ENCODE measurements around the gene UBXN1. TPM values are rescaled to one million over a fixed set of nuclear protein-coding genes. Genes with fewer than 3 reads are reported as not detected.

The UBXN1 gene
- polyA plus RNA-seq, 4 donors = 142 to 224 (median 161) TPM

GRCh38 chr11:62715150-62716130, 36.6 kb upstream of the UBXN1 start:
- no peaks in the 10 kb centered on the region for H3K9me3 ChIP-seq (ENCODE audit: control insufficient read depth in 2 of 2, insufficient read depth in 1 of 2, low read depth in 1 of 2, low read length in 1 of 2)
- H3K4me3 ChIP-seq (ENCODE audit: low read depth in 1 of 3, low read length in 3 of 3) = no peak overlapping the region
- peaks cover 28 to 69% (median 36%) of the 10 kb centered on the region in 3 donors for H3K36me3 ChIP-seq (ENCODE audit: control insufficient read depth in 3 of 3, insufficient read depth in 2 of 3, low read depth in 1 of 3, low read length in 3 of 3)
- H3K27ac ChIP-seq (ENCODE audit: low read depth in 1 of 3, low read length in 2 of 3) = no peak overlapping the region
- DNase-seq (no peak), FAIRE-seq (no peak)
- H3K4me1 ChIP-seq (ENCODE audit: control insufficient read depth in 3 of 3, insufficient read depth in 2 of 3, low read depth in 1 of 3, low read length in 2 of 3) = peaks cover 4 to 42% (median 10%) of the 10 kb centered on the region in 3 donors
- WGBS, 3 donors = 88 to 90% (median 90%) methylated on average over 24 of the region's 24 CpGs
- no peaks in the 10 kb centered on the region for H3K27me3 ChIP-seq (ENCODE audit: control insufficient read depth in 3 of 3, insufficient read depth in 3 of 3, low read length in 3 of 3)

- WGBS, 3 donors = 19 to 61% (median 28%) methylated on average over 2 of the region's 2 CpGs
Measured at GRCh38 chr11:62713343-62713742, 34.5 kb upstream of the UBXN1 start.

GRCh38 chr11:62712861-62713260, 34.0 kb upstream of the UBXN1 start:
- Histone ChIP-seq H3K27me3 (ENCODE audit: control insufficient read depth in 3 of 3, insufficient read depth in 3 of 3, low read length in 3 of 3) (no peaks in the 10 kb centered on the region), H3K4me3 (ENCODE audit: low read depth in 1 of 3, low read length in 3 of 3) (no peak overlapping the region), H3K4me1 (ENCODE audit: control insufficient read depth in 3 of 3, insufficient read depth in 2 of 3, low read depth in 1 of 3, low read length in 2 of 3) (peaks cover 10 to 62% (median 16%) of the 10 kb centered on the region in 3 donors), H3K36me3 (ENCODE audit: control insufficient read depth in 3 of 3, insufficient read depth in 2 of 3, low read depth in 1 of 3, low read length in 3 of 3) (peaks cover 23 to 55% (median 28%) of the 10 kb centered on the region in 3 donors), H3K9me3 (ENCODE audit: control insufficient read depth in 2 of 2, insufficient read depth in 1 of 2, low read depth in 1 of 2, low read length in 1 of 2) (no peaks in the 10 kb centered on the region), H3K27ac (ENCODE audit: low read depth in 1 of 3, low read length in 2 of 3) (peak overlapping the region; percentile 54 to 91 (median 81))
- FAIRE-seq (no peak), DNase-seq (peak in 1 of 2 donors; percentile 41)
- 17 to 33% (median 26%) methylated on average over 3 of the region's 3 CpGs for WGBS, 3 donors

More at GRCh38 chr11:62713343-62713742, 34.5 kb upstream of the UBXN1 start:
- Histone ChIP-seq H3K27me3 (ENCODE audit: control insufficient read depth in 3 of 3, insufficient read depth in 3 of 3, low read length in 3 of 3) (no peaks in the 10 kb centered on the region), H3K27ac (ENCODE audit: low read depth in 1 of 3, low read length in 2 of 3) (peak overlapping the region; percentile 65 to 91 (median 81)), H3K9me3 (ENCODE audit: control insufficient read depth in 2 of 2, insufficient read depth in 1 of 2, low read depth in 1 of 2, low read length in 1 of 2) (no peaks in the 10 kb centered on the region), H3K36me3 (ENCODE audit: control insufficient read depth in 3 of 3, insufficient read depth in 2 of 3, low read depth in 1 of 3, low read length in 3 of 3) (peaks cover 23 to 57% (median 29%) of the 10 kb centered on the region in 3 donors), H3K4me1 (ENCODE audit: control insufficient read depth in 3 of 3, insufficient read depth in 2 of 3, low read depth in 1 of 3, low read length in 2 of 3) (peaks cover 9 to 57% (median 16%) of the 10 kb centered on the region in 3 donors), H3K4me3 (ENCODE audit: low read depth in 1 of 3, low read length in 3 of 3) (no peak overlapping the region)
- FAIRE-seq (no peak), DNase-seq (peak; percentile 90 to 94)

DNA sequence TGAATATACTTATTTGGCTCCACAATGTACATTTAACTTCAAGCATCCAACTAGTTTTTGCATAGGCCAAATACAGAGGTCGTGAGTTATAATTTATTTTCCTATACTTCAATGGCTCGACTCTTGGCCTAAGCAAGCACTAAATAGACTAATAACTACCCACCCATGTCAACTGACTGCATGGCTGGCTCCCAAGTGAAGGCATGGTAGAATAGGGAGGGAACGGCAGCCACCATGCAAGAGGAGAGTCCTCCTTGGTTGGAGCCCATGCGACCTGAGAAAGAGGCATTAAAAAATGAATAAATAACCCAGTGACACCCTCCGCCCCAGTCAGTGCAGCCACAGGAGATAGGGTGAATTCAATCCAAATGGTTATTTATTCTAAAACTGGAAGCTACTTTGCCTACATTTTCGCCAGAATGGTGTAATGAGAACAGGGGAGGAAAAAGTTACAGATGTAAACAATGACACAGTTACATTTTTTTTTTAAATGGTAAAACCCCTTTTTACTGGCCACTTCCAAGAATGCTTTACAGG, 33.5 kb upstream of the UBXN1 start:
- WGBS, 3 donors = 78% methylated on average over 6 of the region's 6 CpGs
- FAIRE-seq (no peak), DNase-seq (no peak)
- no peak overlapping the region for H3K4me3 ChIP-seq (ENCODE audit: low read depth in 1 of 3, low read length in 3 of 3)
- peaks cover 20 to 55% (median 25%) of the 10 kb centered on the region in 3 donors for H3K36me3 ChIP-seq (ENCODE audit: control insufficient read depth in 3 of 3, insufficient read depth in 2 of 3, low read depth in 1 of 3, low read length in 3 of 3)
- H3K27me3 ChIP-seq (ENCODE audit: control insufficient read depth in 3 of 3, insufficient read depth in 3 of 3, low read length in 3 of 3) = no peaks in the 10 kb centered on the region
- H3K4me1 ChIP-seq (ENCODE audit: control insufficient read depth in 3 of 3, insufficient read depth in 2 of 3, low read depth in 1 of 3, low read length in 2 of 3) = peaks cover 10 to 63% (median 16%) of the 10 kb centered on the region in 3 donors
- no peaks in the 10 kb centered on the region for H3K9me3 ChIP-seq (ENCODE audit: control insufficient read depth in 2 of 2, insufficient read depth in 1 of 2, low read depth in 1 of 2, low read length in 1 of 2)
- H3K27ac ChIP-seq (ENCODE audit: low read depth in 1 of 3, low read length in 2 of 3) = peak overlapping the region; percentile 5 to 81 (median 54)

DNA sequence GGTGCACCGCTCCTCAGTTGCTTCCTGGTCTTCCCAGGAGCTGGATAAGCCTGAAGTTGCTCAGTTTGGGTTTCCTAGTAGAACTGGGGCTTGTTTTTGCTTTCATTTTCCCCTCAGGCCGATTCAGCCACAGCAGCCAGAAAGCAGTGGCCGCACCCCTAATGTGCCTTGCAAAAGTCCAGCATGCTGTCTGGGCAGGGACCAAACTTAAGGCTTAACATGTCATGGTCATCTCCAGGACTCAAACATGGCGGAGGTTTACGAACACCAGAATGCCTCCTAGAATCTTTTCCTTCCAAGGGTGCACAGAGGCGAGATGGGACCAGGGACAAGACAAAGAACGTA, 31.1 kb upstream of the UBXN1 start:
- 50 to 58% (median 56%) methylated on average over 7 of the region's 7 CpGs for WGBS, 3 donors
- Histone ChIP-seq H3K27ac (ENCODE audit: low read depth in 1 of 3, low read length in 2 of 3) (peak overlapping the region; percentile 78 to 98 (median 94)), H3K4me3 (ENCODE audit: low read depth in 1 of 3, low read length in 3 of 3) (peak overlapping the region; percentile 48 to 50 (median 48)), H3K36me3 (ENCODE audit: control insufficient read depth in 3 of 3, insufficient read depth in 2 of 3, low read depth in 1 of 3, low read length in 3 of 3) (peaks cover 5 to 51% (median 7%) of the 10 kb centered on the region in 3 donors), H3K4me1 (ENCODE audit: control insufficient read depth in 3 of 3, insufficient read depth in 2 of 3, low read depth in 1 of 3, low read length in 2 of 3) (peaks cover 10 to 66% (median 14%) of the 10 kb centered on the region in 3 donors), H3K27me3 (ENCODE audit: control insufficient read depth in 3 of 3, insufficient read depth in 3 of 3, low read length in 3 of 3) (no peaks in the 10 kb centered on the region), H3K9me3 (ENCODE audit: control insufficient read depth in 2 of 2, insufficient read depth in 1 of 2, low read depth in 1 of 2, low read length in 1 of 2) (no peaks in the 10 kb centered on the region)
- DNase-seq (peak in 1 of 2 donors; percentile 59), FAIRE-seq (no peak)

DNA sequence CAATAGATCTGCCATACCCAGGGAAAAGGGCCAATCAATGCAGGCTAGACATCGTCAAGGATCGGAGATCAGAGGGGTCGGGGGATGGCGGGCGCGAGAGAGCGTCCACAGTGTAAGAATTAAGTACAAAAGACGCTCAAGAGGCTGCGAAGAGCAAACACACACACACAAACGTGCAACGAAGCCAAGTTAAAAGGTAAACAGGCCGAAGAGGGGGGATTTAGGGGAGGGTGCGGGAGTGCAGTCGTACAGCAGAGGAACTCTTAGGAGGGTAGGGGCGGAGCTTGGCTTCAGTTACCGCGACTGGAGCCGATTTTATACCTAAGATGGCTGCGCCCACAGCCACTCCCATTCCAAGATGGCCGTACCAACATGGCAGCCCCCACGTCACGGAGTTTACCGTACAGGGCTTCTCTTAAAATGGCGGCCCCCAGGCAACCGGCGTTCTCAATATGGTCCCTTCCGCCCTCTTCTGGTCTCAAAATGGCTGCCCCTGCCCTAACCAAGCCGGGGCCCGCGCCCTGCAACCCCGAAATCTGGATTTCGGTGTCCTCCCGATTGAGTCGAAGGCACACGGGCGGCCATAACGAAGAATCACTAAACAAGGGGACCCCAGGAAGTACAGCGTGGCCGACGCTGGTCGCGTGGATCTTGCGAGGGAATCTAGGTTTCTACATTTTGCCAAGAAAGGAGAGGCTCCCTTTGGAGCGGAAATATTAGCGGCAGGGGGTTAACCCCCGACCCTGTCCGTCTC, 30.6 kb upstream of the UBXN1 start:
- H3K4me3 ChIP-seq (ENCODE audit: low read depth in 1 of 3, low read length in 3 of 3) = peak overlapping the region; percentile 48 to 50 (median 48)
- DNase-seq = peak; percentile 98
- peaks cover 10 to 66% (median 14%) of the 10 kb centered on the region in 3 donors for H3K4me1 ChIP-seq (ENCODE audit: control insufficient read depth in 3 of 3, insufficient read depth in 2 of 3, low read depth in 1 of 3, low read length in 2 of 3)
- no peak for FAIRE-seq
- H3K36me3 ChIP-seq (ENCODE audit: control insufficient read depth in 3 of 3, insufficient read depth in 2 of 3, low read depth in 1 of 3, low read length in 3 of 3) = peaks cover 5 to 47% (median 5%) of the 10 kb centered on the region in 3 donors
- H3K27me3 ChIP-seq (ENCODE audit: control insufficient read depth in 3 of 3, insufficient read depth in 3 of 3, low read length in 3 of 3) = no peaks in the 10 kb centered on the region
- H3K9me3 ChIP-seq (ENCODE audit: control insufficient read depth in 2 of 2, insufficient read depth in 1 of 2, low read depth in 1 of 2, low read length in 1 of 2) = no peaks in the 10 kb centered on the region
- H3K27ac ChIP-seq (ENCODE audit: low read depth in 1 of 3, low read length in 2 of 3) = peak overlapping the region; percentile 78 to 98 (median 94)
- 1 to 2% (median 1%) methylated on average over 47 of the region's 47 CpGs for WGBS, 3 donors

GRCh38 chr11:62708793-62709192, 29.9 kb upstream of the UBXN1 start:
- WGBS, 3 donors = 0 to 2% (median 0%) methylated on average over 7 of the region's 7 CpGs

DNA sequence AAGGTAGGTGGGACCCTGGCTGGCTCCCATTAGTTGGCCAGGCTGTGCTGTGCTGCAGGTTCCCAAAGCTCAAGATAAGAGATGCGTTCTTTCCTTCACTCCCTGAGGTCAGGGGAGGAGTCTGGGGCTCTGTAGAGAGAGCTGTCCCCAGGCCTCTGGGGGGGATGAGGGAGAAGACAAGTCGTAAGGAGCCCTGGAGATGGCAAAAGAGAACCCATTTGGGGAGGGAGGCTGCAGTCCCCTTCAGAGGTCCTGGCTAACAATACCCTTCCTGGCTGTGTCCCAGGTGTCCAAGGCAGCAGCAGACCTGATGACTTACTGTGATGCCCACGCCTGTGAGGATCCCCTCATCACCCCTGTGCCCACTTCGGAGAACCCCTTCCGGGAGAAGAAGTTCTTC, 29.5 kb upstream of the UBXN1 start:
- Histone ChIP-seq H3K27ac (ENCODE audit: low read depth in 1 of 3, low read length in 2 of 3) (peak overlapping the region; percentile 78 to 98 (median 78)), H3K4me3 (ENCODE audit: low read depth in 1 of 3, low read length in 3 of 3) (peak overlapping the region in 2 of 3 donors; percentile 44 to 48), H3K4me1 (ENCODE audit: control insufficient read depth in 3 of 3, insufficient read depth in 2 of 3, low read depth in 1 of 3, low read length in 2 of 3) (peaks cover 10 to 61% (median 10%) of the 10 kb centered on the region in 3 donors), H3K9me3 (ENCODE audit: control insufficient read depth in 2 of 2, insufficient read depth in 1 of 2, low read depth in 1 of 2, low read length in 1 of 2) (no peaks in the 10 kb centered on the region), H3K27me3 (ENCODE audit: control insufficient read depth in 3 of 3, insufficient read depth in 3 of 3, low read length in 3 of 3) (no peaks in the 10 kb centered on the region), H3K36me3 (ENCODE audit: control insufficient read depth in 3 of 3, insufficient read depth in 2 of 3, low read depth in 1 of 3, low read length in 3 of 3) (peaks cover 0 to 44% (median 0%) of the 10 kb centered on the region in 3 donors)
- 62 to 75% (median 70%) methylated on average over 5 of the region's 5 CpGs for WGBS, 3 donors
- no peak for DNase-seq
- FAIRE-seq = no peak

More at GRCh38 chr11:62708793-62709192, 29.9 kb upstream of the UBXN1 start:
- Histone ChIP-seq H3K27me3 (ENCODE audit: control insufficient read depth in 3 of 3, insufficient read depth in 3 of 3, low read length in 3 of 3) (no peaks in the 10 kb centered on the region), H3K27ac (ENCODE audit: low read depth in 1 of 3, low read length in 2 of 3) (peak overlapping the region; percentile 78 to 98 (median 78)), H3K9me3 (ENCODE audit: control insufficient read depth in 2 of 2, insufficient read depth in 1 of 2, low read depth in 1 of 2, low read length in 1 of 2) (no peaks in the 10 kb centered on the region), H3K4me3 (ENCODE audit: low read depth in 1 of 3, low read length in 3 of 3) (peak overlapping the region; percentile 41 to 48 (median 44)), H3K36me3 (ENCODE audit: control insufficient read depth in 3 of 3, insufficient read depth in 2 of 3, low read depth in 1 of 3, low read length in 3 of 3) (peaks cover 0 to 42% (median 0%) of the 10 kb centered on the region in 3 donors), H3K4me1 (ENCODE audit: control insufficient read depth in 3 of 3, insufficient read depth in 2 of 3, low read depth in 1 of 3, low read length in 2 of 3) (peaks cover 10 to 61% (median 10%) of the 10 kb centered on the region in 3 donors)
- peak in 1 of 2 donors; percentile 53 for DNase-seq
- FAIRE-seq = no peak
